ENCODE measurements around the gene SLC13A4.

DNA sequence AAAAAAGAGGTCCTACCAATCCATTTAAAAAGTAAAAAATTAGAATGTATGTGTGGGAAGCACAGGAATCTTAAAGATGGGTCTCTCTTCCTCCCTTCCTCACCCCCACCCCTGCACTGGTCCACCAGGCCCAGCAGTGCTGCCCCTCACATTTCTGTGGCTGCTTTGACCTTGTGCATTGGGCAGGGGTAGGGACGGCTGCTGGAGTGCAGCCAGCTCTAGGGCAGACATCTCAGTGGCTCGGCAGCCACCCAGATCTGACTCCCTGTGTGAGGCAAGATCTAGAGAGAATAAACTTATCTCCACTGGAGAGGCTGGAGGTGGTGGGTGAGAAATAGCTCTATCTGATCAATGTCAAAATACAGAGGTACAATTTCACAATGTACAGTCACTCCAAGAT, 13.9 kb upstream of the SLC13A4 start:
- TF ChIP-seq CTCF (conservative IDR thresholded peaks at IDR 0.05 in 1 of 2, IDR thresholded peaks at IDR 0.05 in 1 of 2; ENCODE audit: low read depth in 1 of 2, low read length in 2 of 2) = no peak
- no peak for TF ChIP-seq EZH2 (IDR thresholded peaks at IDR 0.05; ENCODE audit: low read length, missing control alignments)

All from fibroblast of lung (primary cell).